Immature natural killer cell (primary cell): ENCODE results near the gene RNPEPL1. TPM values are rescaled to one million over a fixed set of nuclear protein-coding genes. Genes with fewer than 3 reads are reported as not detected.
"Not testable (repeated sequence)": the region's sequence is repeated elsewhere in the genome, so short reads cannot be mapped to it uniquely, and the experiment has no call there.

Experiments used
- DNase-seq, 3 donors: peaks; one replicate each; pipeline ENCODE4 v3.0.0; 2022; ENCODE audit warnings: mixed read lengths in 1 of 3
- H3K27ac Mint-ChIP-seq, 6 donors: one replicate each; pipeline ENCODE4 v1.8.0; 2020; ENCODE audit warnings: mixed read lengths in 6 of 6, mild to moderate bottlenecking in 5 of 6, inconsistent platforms in 4 of 6, moderate library complexity in 3 of 6
- H3K27me3 Mint-ChIP-seq, 3 donors: one replicate each; pipeline ENCODE4 v1.8.0; 2020 to 2021; ENCODE audit warnings: low read depth in 3 of 3, mild to moderate bottlenecking in 3 of 3, mixed read lengths in 3 of 3, moderate library complexity in 3 of 3, inconsistent platforms in 1 of 3
- H3K36me3 Mint-ChIP-seq, 3 donors: one replicate each; pipeline ENCODE4 v1.8.0; 2020; ENCODE audit warnings: mixed read lengths in 3 of 3, inconsistent platforms in 2 of 3, mild to moderate bottlenecking in 2 of 3
- H3K4me1 Mint-ChIP-seq, 2 donors: one replicate each; pipeline ENCODE4 v1.8.0; 2020; ENCODE audit warnings: inconsistent platforms in 2 of 2, mild to moderate bottlenecking in 2 of 2, mixed read lengths in 2 of 2, moderate library complexity in 1 of 2
- H3K4me3 Mint-ChIP-seq, 5 donors: one replicate each; pipeline ENCODE4 v1.8.0; 2020; ENCODE audit warnings: mild to moderate bottlenecking in 5 of 5, mixed read lengths in 5 of 5, inconsistent platforms in 3 of 5, moderate library complexity in 3 of 5
- H3K9me3 Mint-ChIP-seq, 6 donors: one replicate each; pipeline ENCODE4 v1.8.0; 2020; ENCODE audit warnings: mild to moderate bottlenecking in 6 of 6, mixed read lengths in 6 of 6, inconsistent platforms in 4 of 6, moderate library complexity in 3 of 6
- polyA plus RNA-seq, 3 donors: library from polyadenylated mRNA; unstranded; fragments of 300-500 nt; fragmentation: Illumina TruSeq; gene quantifications; one replicate each; pipeline ENCODE4 v1.2.3, GENCODE V29; 2021

RNPEPL1 gene
- polyA plus RNA-seq, 3 donors from 2014 or later: 46.5 to 51.4 (median 49.9) TPM

- H3K9me3 Mint-ChIP-seq: no peaks in the 10 kb centered on the region
- H3K4me1 Mint-ChIP-seq: peaks cover 0 to 8% of the 10 kb centered on the region in 2 donors
- peak overlapping the region in 1 of 5 donors; percentile 77 for H3K4me3 Mint-ChIP-seq
- peaks cover 0 to 2% (median 0%) of the 10 kb centered on the region in 3 donors for H3K27me3 Mint-ChIP-seq
- peak; percentile 37 to 46 (median 45) for DNase-seq
- peaks cover 0 to 9% (median 5%) of the 10 kb centered on the region in 3 donors for H3K36me3 Mint-ChIP-seq
- H3K27ac Mint-ChIP-seq: peak overlapping the region in 1 of 6 donors; percentile 93
Measured at GRCh38 chr2:240611601-240612210, 43.4 kb downstream of the RNPEPL1 start.

- H3K9me3 Mint-ChIP-seq: no peaks in the 10 kb centered on the region
- H3K27ac Mint-ChIP-seq: no peak overlapping the region
- no peak overlapping the region for H3K4me3 Mint-ChIP-seq
- peaks cover 8 to 16% (median 10%) of the 10 kb centered on the region in 3 donors for H3K36me3 Mint-ChIP-seq
- H3K27me3 Mint-ChIP-seq: peaks cover 0 to 2% (median 0%) of the 10 kb centered on the region in 3 donors
- peaks cover 2 to 15% of the 10 kb centered on the region in 2 donors for H3K4me1 Mint-ChIP-seq
- DNase-seq: no peak
Measured at GRCh38 chr2:240613781-240614180, 45.5 kb downstream of the RNPEPL1 start.

GRCh38 chr2:240614391-240614790 lies 46.1 kb downstream of the RNPEPL1 start:
- no peak overlapping the region for H3K27ac Mint-ChIP-seq

GRCh38 chr2:240615396-240615795 lies 47.1 kb downstream of the RNPEPL1 start:
- peaks cover 9 to 20% of the 10 kb centered on the region in 2 donors for H3K4me1 Mint-ChIP-seq
- no peak overlapping the region for H3K27ac Mint-ChIP-seq
- DNase-seq: no peak
- H3K36me3 Mint-ChIP-seq: peaks cover 10 to 16% (median 12%) of the 10 kb centered on the region in 3 donors
- no peak overlapping the region for H3K4me3 Mint-ChIP-seq
- peaks cover 0 to 5% (median 2%) of the 10 kb centered on the region in 3 donors for H3K27me3 Mint-ChIP-seq
- H3K9me3 Mint-ChIP-seq: no peaks in the 10 kb centered on the region

More at GRCh38 chr2:240614391-240614790, 46.1 kb downstream of the RNPEPL1 start:
- peaks cover 5 to 15% of the 10 kb centered on the region in 2 donors for H3K4me1 Mint-ChIP-seq
- H3K27me3 Mint-ChIP-seq: peaks cover 0 to 2% (median 0%) of the 10 kb centered on the region in 3 donors
- H3K9me3 Mint-ChIP-seq: no peaks in the 10 kb centered on the region
- H3K36me3 Mint-ChIP-seq: peaks cover 10 to 16% (median 12%) of the 10 kb centered on the region in 3 donors
- H3K4me3 Mint-ChIP-seq: no peak overlapping the region
- DNase-seq: no peak

GRCh38 chr2:240615820-240616547 lies 47.7 kb downstream of the RNPEPL1 start:
- H3K36me3 Mint-ChIP-seq: peaks cover 10 to 16% (median 12%) of the 10 kb centered on the region in 3 donors

GRCh38 chr2:240616860-240617666 lies 48.8 kb downstream of the RNPEPL1 start:
- peaks cover 5 to 12% (median 7%) of the 10 kb centered on the region in 3 donors for H3K36me3 Mint-ChIP-seq
- H3K27ac Mint-ChIP-seq, H3K4me3 Mint-ChIP-seq, DNase-seq, H3K9me3 Mint-ChIP-seq: not testable (repeated sequence)
- H3K4me1 Mint-ChIP-seq: peaks cover 24 to 35% of the 10 kb centered on the region in 2 donors
- H3K27me3 Mint-ChIP-seq: peaks cover 0 to 13% (median 8%) of the 10 kb centered on the region in 3 donors

More at GRCh38 chr2:240615820-240616547, 47.7 kb downstream of the RNPEPL1 start:
- H3K4me1 Mint-ChIP-seq: peaks cover 14 to 26% of the 10 kb centered on the region in 2 donors
- H3K27me3 Mint-ChIP-seq: peaks cover 0 to 7% (median 2%) of the 10 kb centered on the region in 3 donors
- DNase-seq: no peak
- no peaks in the 10 kb centered on the region for H3K9me3 Mint-ChIP-seq
- peak overlapping the region in 1 of 6 donors; percentile 26 for H3K27ac Mint-ChIP-seq
- H3K4me3 Mint-ChIP-seq: no peak overlapping the region

- Mint-ChIP-seq H3K9me3 (peaks cover 0 to 3% (median 0%) of the 10 kb centered on the region in 6 donors), H3K4me1 (peaks cover 38 to 49% of the 10 kb centered on the region in 2 donors), H3K4me3 (peak overlapping the region in 1 of 5 donors; percentile 29), H3K27me3 (peaks cover 2 to 17% (median 10%) of the 10 kb centered on the region in 3 donors), H3K36me3 (peaks cover 5 to 12% (median 7%) of the 10 kb centered on the region in 3 donors), H3K27ac (peak overlapping the region in 5 of 6 donors; percentile 9 to 66 (median 39))
- DNase-seq: no peak
Measured at GRCh38 chr2:240618776-240619175, 50.5 kb downstream of the RNPEPL1 start.

GRCh38 chr2:240619506-240620148 lies 51.3 kb downstream of the RNPEPL1 start:
- DNase-seq: no peak
- Mint-ChIP-seq H3K27ac (peak overlapping the region in 4 of 6 donors; percentile 46 to 87 (median 81)), H3K4me1 (peaks cover 42 to 56% of the 10 kb centered on the region in 2 donors), H3K27me3 (peaks cover 2 to 17% (median 10%) of the 10 kb centered on the region in 3 donors), H3K36me3 (peaks cover 5 to 12% (median 7%) of the 10 kb centered on the region in 3 donors), H3K4me3 (peak overlapping the region in 2 of 5 donors; percentile 40 to 41), H3K9me3 (peaks cover 0 to 3% (median 0%) of the 10 kb centered on the region in 6 donors)

- peaks cover 2 to 22% (median 12%) of the 10 kb centered on the region in 3 donors for H3K27me3 Mint-ChIP-seq
- no peak for DNase-seq
- H3K27ac Mint-ChIP-seq: peak overlapping the region in 1 of 6 donors; percentile 90
- H3K9me3 Mint-ChIP-seq: peaks cover 0 to 3% (median 0%) of the 10 kb centered on the region in 6 donors
- H3K4me3 Mint-ChIP-seq: no peak overlapping the region
- H3K36me3 Mint-ChIP-seq: peaks cover 5 to 12% (median 7%) of the 10 kb centered on the region in 3 donors
- H3K4me1 Mint-ChIP-seq: peaks cover 48 to 63% of the 10 kb centered on the region in 2 donors
Measured at GRCh38 chr2:240620149-240620731, 52.0 kb downstream of the RNPEPL1 start.

- peak overlapping the region; percentile 86 to 98 (median 92) for H3K27ac Mint-ChIP-seq
- H3K4me1 Mint-ChIP-seq: peaks cover 54 to 64% of the 10 kb centered on the region in 2 donors
- DNase-seq: no peak
- peaks cover 2 to 22% (median 12%) of the 10 kb centered on the region in 3 donors for H3K27me3 Mint-ChIP-seq
- peak overlapping the region in 4 of 5 donors; percentile 76 to 85 (median 81) for H3K4me3 Mint-ChIP-seq
- H3K9me3 Mint-ChIP-seq: peaks cover 0 to 3% (median 0%) of the 10 kb centered on the region in 6 donors
- H3K36me3 Mint-ChIP-seq: peaks cover 5 to 12% (median 7%) of the 10 kb centered on the region in 3 donors
Measured at GRCh38 chr2:240620859-240621258, 52.6 kb downstream of the RNPEPL1 start.

GRCh38 chr2:240622060-240622411 lies 53.8 kb downstream of the RNPEPL1 start:
- DNase-seq: no peak
- peak overlapping the region; percentile 76 to 85 (median 82) for H3K4me3 Mint-ChIP-seq
- H3K27me3 Mint-ChIP-seq: peaks cover 2 to 22% (median 12%) of the 10 kb centered on the region in 3 donors
- H3K4me1 Mint-ChIP-seq: peaks cover 54 to 71% of the 10 kb centered on the region in 2 donors
- peaks cover 5 to 12% (median 7%) of the 10 kb centered on the region in 3 donors for H3K36me3 Mint-ChIP-seq
- peak overlapping the region; percentile 86 to 98 (median 92) for H3K27ac Mint-ChIP-seq
- peaks cover 0 to 3% (median 0%) of the 10 kb centered on the region in 6 donors for H3K9me3 Mint-ChIP-seq

GRCh38 chr2:240622531-240623235 lies 54.4 kb downstream of the RNPEPL1 start:
- H3K36me3 Mint-ChIP-seq: peaks cover 2 to 8% (median 5%) of the 10 kb centered on the region in 3 donors
- H3K4me3 Mint-ChIP-seq: peak overlapping the region; percentile 76 to 85 (median 82)
- H3K9me3 Mint-ChIP-seq: peaks cover 0 to 3% (median 0%) of the 10 kb centered on the region in 6 donors
- peaks cover 54 to 68% of the 10 kb centered on the region in 2 donors for H3K4me1 Mint-ChIP-seq
- DNase-seq: peak; percentile 44 to 63 (median 51)
- H3K27me3 Mint-ChIP-seq: peaks cover 2 to 22% (median 12%) of the 10 kb centered on the region in 3 donors
- peak overlapping the region; percentile 86 to 98 (median 92) for H3K27ac Mint-ChIP-seq
